Loucy (cell line): Measurements from ENCODE around the gene HIRA.

Experiments used
- CTCF ChIP-seq: fragments of 200-600 bp; sonication (generic); conservative IDR thresholded peaks from 2 replicates; pipeline ENCODE4 v1.5.1; 2014; ENCODE audit warnings: mild to moderate bottlenecking, antibody characterized with exemption, low read length
- EZH2phosphoT487 ChIP-seq: fragments of 200-600 bp; IDR thresholded peaks from 2 replicates; pipeline ENCODE4 v1.6.1; 2018; ENCODE audit warnings: antibody characterized with exemption, mild to moderate bottlenecking, moderate library complexity, borderline replicate concordance

GRCh38 chr22:19404676-19405075 lies 26.9 kb downstream of the HIRA start:
- TF ChIP-seq CTCF, result no peak
- no peak for TF ChIP-seq EZH2phosphoT487
